GM12874 (cell line): ENCODE measurements around the gene LAMC2.

Experiments
- CTCF ChIP-seq: IDR thresholded peaks from 2 replicates; pipeline ENCODE4 v1.5.1; 2011; ENCODE audit warnings: low read depth, mild to moderate bottlenecking, control low read depth, low read length, moderate library complexity; ENCODE audit not compliant: insufficient read depth

Gene LAMC2

GRCh38 chr1:183144752-183145151 lies 41.3 kb upstream of the LAMC2 start:
- no peak for TF ChIP-seq CTCF

GRCh38 chr1:183147735-183148134 lies 38.3 kb upstream of the LAMC2 start:
- TF ChIP-seq CTCF = no peak

- no peak for TF ChIP-seq CTCF
These were observed 37.5 kb upstream of the LAMC2 start for GRCh38 chr1:183148599-183148998.

GRCh38 chr1:183149273-183149672 lies 36.8 kb upstream of the LAMC2 start:
- TF ChIP-seq CTCF = no peak

GRCh38 chr1:183150445-183150844 lies 35.6 kb upstream of the LAMC2 start:
- no peak for TF ChIP-seq CTCF

- TF ChIP-seq CTCF = no peak
These were observed 33.9 kb upstream of the LAMC2 start for GRCh38 chr1:183152180-183152579.

GRCh38 chr1:183155939-183156338 lies 30.1 kb upstream of the LAMC2 start:
- no peak for TF ChIP-seq CTCF

GRCh38 chr1:183159960-183160359 lies 26.1 kb upstream of the LAMC2 start:
- no peak for TF ChIP-seq CTCF
